Umbilical cord (tissue), 2 donors: Measurements from ENCODE around the gene NDUFV3. TPM values are rescaled to one million over a fixed set of nuclear protein-coding genes. Genes with fewer than 3 reads are reported as not detected.
"Not testable (repeated sequence)": the region's sequence is repeated elsewhere in the genome, so short reads cannot be mapped to it uniquely, and the experiment has no call there.

ENCODE experiments used
- DNase-seq: peaks from one replicate; pipeline ENCODE4 v3.0.0-alpha.2; 2015; ENCODE audit warnings: low spot score
- total RNA-seq: library from RNA; depleted of rRNA; stranded (reverse); fragments of >200 nt; gene quantifications from one replicate; pipeline ENCODE4 v1.2.3, GENCODE V29; 2014; ENCODE audit warnings: low replicate concordance; ENCODE audit not compliant: insufficient read depth

Gene NDUFV3
- total RNA-seq, 1 donor from 2014 or later: 71.0 TPM

GRCh38 chr21:42855937-42856335, 37.2 kb upstream of the NDUFV3 start:
- no peak for DNase-seq

- DNase-seq: no peak
Observed at GRCh38 chr21:42857216-42857615, 35.9 kb upstream of the NDUFV3 start.

GRCh38 chr21:42858185-42858847, 34.8 kb upstream of the NDUFV3 start:
- no peak for DNase-seq

GRCh38 chr21:42858957-42859890, 33.9 kb upstream of the NDUFV3 start:
- no peak for DNase-seq

- DNase-seq: no peak
Observed at GRCh38 chr21:42859891-42860230, 33.2 kb upstream of the NDUFV3 start.

- no peak for DNase-seq
Observed at GRCh38 chr21:42860345-42860744, 32.8 kb upstream of the NDUFV3 start.

- no peak for DNase-seq
Observed at GRCh38 chr21:42861311-42861847, 31.7 kb upstream of the NDUFV3 start.

- DNase-seq: no peak
Observed at GRCh38 chr21:42861848-42862400, 31.2 kb upstream of the NDUFV3 start.

- DNase-seq: no peak
Observed at GRCh38 chr21:42862774-42863503, 30.2 kb upstream of the NDUFV3 start.

GRCh38 chr21:42863504-42863870, 29.6 kb upstream of the NDUFV3 start:
- no peak for DNase-seq

- no peak for DNase-seq
Observed at GRCh38 chr21:42864286-42864685, 28.8 kb upstream of the NDUFV3 start.

GRCh38 chr21:42864815-42865775, 28.0 kb upstream of the NDUFV3 start:
- DNase-seq: peak; percentile 71

- DNase-seq: no peak
Observed at GRCh38 chr21:42865776-42866160, 27.3 kb upstream of the NDUFV3 start.

- no peak for DNase-seq
Observed at GRCh38 chr21:42868196-42868595, 24.9 kb upstream of the NDUFV3 start.

- no peak for DNase-seq
Observed at GRCh38 chr21:42873096-42873495, 20.0 kb upstream of the NDUFV3 start.

- not testable (repeated sequence) for DNase-seq
Observed at GRCh38 chr21:42875811-42876210, 17.3 kb upstream of the NDUFV3 start.

GRCh38 chr21:42878678-42878992, 14.5 kb upstream of the NDUFV3 start:
- DNase-seq: no peak

- DNase-seq: peak; percentile 99
Observed at GRCh38 chr21:42878993-42879787, 13.9 kb upstream of the NDUFV3 start, which contains the start of gene WDR4. Gene WDR4, minus strand, starts transcription at chr21:42879539. Its CDS starts 44 bp downstream, at chr21:42879495.

- DNase-seq: no peak
Observed at GRCh38 chr21:42880352-42880751, 12.8 kb upstream of the NDUFV3 start.

GRCh38 chr21:42883921-42884320, 9.2 kb upstream of the NDUFV3 start:
- no peak for DNase-seq
